Cerebellar cortex (tissue), 1 donor: Measurements from ENCODE around the gene ACSS2.
A peak's percentile ranks its signal among the peaks of the same experiment; 100 is the strongest.

Experiments
- DNase-seq: peaks from one replicate; pipeline ENCODE4 v3.0.0-alpha.2; 2015; ENCODE audit warnings: low spot score

Gene ACSS2

DNA sequence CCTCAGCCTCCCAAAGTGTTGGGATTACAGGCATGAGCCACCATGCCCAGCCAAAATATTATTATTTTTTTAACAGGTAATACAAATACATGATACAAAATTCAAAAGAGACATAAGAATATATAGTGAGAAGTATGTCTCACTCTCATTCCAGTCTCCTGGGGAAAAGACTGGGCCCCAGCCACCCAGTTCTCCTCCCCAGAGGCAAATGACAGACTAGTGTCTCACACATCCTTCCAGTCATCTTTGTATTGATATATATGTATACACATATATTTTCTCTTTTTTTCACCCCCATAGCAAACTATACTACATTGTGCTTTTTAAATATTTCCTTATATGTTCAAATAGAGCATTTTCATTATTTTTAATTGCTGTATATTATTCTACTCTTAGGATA lies 70.9 kb downstream of the ACSS2 start:
- DNase-seq = no peak

DNA sequence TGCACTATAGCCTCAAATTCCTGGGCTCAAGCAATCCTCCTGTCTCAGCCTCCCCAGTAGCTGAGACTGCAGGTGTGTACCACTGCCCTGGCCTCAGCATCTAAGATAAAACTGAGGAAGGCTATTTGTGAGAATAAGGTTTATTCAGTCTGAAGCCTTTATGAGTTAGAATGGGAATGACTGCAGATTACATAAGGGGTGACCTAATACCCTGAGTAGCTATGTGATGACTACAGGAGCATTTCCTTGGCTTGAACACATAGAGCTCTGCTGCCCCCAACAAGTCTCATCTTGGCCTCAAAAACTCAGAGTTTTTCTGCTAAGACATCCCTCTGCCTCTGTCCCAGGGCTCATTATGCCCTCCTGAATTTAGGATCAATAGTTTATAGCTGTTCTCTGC lies 71.6 kb downstream of the ACSS2 start:
- no peak for DNase-seq

- DNase-seq = no peak
Measured at GRCh38 chr20:34949120-34949519, 72.7 kb downstream of the ACSS2 start.

DNA sequence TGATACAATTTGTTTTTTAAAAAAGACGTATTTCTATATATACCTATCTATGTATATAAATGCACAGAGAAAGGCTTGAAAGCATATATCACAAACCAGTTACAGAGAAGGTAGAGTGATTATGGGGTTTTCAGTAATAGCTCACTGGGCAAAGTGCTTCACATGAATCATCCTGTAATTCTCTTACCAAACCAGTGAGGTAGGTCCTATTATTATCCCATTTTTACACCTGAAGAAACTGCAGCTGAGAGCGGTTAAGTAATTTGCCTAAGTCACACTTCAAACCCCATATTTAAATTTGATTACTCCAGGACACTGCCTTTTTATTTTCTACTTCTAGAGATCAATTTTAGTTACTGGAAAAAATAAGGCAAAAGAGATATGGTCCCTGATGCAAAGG lies 74.8 kb downstream of the ACSS2 start:
- DNase-seq = no peak

- no peak for DNase-seq
Measured at GRCh38 chr20:34951652-34952051, 75.2 kb downstream of the ACSS2 start.

DNA sequence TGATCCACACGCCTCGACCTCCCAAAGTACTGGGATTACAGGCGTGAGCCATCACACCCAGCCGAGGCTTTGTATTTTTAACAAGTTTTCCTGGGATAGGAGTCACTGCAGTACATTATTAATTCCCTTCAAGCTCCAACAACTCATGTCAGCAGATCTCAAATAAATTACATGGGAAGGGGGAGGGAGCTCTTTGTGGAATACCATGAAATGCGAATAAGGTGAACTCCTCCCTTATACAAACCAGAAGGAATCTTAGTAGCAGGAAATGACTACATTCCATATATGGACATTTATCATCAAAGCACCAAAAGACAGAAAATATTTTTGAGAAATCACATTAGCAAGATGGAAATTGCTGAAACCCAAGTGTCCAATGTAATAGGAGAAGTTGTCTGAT lies 76.3 kb downstream of the ACSS2 start:
- DNase-seq = no peak

GRCh38 chr20:34953960-34954359 lies 77.5 kb downstream of the ACSS2 start:
- no peak for DNase-seq

GRCh38 chr20:34954904-34955230 lies 78.5 kb downstream of the ACSS2 start:
- DNase-seq = peak; percentile 71

GRCh38 chr20:34955231-34956040 lies 79.0 kb downstream of the ACSS2 start, which contains the start of the genes GSS and MYH7B:
Gene GSS, minus strand, starts transcription at chr20:34955806. Its CDS starts 3,954 bp downstream, at chr20:34951852.
Gene MYH7B, plus strand, starts transcription at chr20:34955868. Its CDS starts 22,138 bp downstream, at chr20:34978006.
- peak; percentile 95 for DNase-seq

GRCh38 chr20:34956041-34956458 lies 79.6 kb downstream of the ACSS2 start:
- DNase-seq = no peak

DNA sequence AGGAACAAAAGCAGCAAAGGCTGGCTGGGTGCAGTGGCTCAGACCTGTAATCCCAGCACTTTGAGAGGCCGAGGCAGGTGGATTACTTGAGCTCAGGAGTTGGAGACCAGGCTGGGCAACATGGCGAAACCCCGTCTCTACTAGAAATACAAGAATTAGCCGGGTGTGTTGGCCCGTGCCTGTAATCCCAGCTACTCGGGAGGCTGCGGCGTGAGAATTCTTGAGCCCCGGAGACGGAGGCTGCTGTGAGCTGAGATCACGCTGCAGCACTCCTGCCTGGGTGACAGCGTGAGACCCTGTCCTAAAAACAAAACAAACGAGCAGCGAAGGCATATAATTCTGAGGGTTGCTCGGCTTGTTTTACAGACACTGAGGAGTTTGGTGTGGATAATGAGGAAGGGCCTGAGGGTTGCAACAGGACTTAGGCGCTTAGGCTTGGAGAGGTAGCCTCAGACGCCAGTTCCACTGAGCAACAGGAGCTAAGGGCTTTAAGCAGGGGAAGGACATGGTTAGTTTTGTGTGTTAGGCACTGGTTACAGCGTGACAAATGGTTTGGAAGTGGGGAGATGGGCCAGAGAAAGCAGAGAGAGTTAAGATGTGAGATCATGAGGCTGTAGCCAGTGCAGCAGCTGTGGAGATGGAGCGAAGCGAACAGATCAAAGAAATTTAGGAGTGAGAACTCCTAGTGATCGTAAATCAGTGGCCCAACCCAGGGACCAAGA lies 80.5 kb downstream of the ACSS2 start:
- peak; percentile 6 for DNase-seq

DNA sequence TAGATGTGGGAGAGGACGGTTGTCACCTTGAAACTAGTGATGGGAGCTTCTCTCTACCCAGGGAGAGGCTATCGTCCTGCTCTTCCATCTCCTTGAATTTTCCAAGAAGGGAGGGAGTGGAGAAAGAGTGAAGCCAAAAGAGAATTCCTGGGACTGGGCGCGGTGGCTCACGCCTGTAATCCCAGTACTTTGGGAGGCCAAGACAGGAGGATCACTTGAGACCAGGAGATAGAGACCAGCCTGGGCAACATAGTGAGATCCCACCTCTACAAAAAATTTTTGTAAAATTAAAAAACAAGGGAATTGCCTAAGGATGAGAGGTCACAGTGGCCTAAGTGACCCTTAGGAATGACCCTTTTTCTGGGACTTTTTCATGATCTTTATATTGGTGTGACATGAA lies 88.1 kb downstream of the ACSS2 start:
- no peak for DNase-seq

DNA sequence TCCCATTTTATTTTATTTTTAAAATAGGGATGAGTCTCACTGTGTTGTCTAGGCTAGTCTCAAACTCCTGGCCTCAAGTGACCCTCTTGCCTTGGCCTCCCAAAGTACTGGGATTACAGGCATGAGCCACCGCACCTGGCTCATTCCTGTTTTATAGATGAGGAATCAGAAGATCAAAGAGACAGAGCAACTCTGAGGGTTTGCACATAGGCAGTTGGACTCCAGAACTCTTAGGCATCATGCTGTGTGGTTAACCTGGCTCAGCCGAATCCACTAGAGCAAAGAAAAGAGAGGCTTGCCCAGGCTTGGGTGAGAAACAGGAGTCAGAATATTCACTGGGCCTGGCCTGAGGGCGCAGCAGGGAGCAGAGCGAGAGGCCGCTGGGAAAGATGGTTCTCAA lies 88.6 kb downstream of the ACSS2 start:
- DNase-seq = no peak

DNA sequence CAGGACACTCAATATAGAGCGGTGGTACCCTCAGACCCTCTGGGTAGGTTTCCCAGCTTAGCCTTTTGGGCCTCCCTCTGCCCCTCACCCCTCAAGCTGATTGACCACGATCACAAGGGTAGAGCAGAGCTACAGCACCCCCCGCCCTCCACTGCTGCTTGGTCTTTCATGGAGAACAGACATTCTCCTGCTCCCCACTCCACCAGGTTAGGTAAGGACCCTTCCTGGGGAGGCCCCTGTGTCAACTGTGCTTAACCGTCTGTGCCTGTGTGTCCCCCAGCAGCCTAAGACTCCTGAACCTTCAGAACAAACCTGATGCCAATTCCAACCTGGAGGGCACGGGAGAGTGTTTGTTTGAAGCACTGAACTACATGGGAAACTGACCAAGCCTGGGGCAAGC lies 91.0 kb downstream of the ACSS2 start:
- no peak for DNase-seq

- DNase-seq = no peak
Measured at GRCh38 chr20:34968042-34968775, 91.8 kb downstream of the ACSS2 start.

DNA sequence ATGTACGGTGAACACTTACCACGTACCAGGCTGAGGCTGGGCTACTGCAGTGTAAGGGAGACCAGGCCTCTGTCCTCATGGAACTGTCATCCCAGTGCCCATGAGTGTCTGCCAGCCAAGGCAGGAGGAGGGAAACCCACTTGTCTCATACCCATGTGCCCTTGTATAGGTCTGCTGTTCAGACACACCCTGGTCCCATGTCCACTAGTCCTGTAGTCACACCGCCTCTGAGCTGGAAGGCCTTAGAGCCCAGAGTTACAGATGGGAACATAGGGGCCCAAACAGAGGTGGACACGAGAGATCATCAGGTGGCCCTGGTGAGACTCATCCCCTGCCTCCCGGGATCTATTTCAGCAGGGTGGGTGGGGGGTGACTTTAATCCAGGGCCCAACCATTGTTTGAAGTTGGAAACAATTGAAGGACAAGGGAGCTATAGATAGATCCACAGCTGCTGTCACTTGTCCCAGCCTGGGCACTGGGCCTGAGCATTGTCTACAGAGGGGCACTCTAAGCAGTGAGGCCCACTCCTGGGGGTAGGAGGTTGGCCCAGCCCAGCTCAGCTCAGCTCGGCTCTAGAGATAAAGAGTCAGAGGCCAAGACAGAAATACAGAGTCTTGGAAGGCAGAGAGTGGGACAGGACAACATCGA lies 93.9 kb downstream of the ACSS2 start:
- DNase-seq = no peak

DNA sequence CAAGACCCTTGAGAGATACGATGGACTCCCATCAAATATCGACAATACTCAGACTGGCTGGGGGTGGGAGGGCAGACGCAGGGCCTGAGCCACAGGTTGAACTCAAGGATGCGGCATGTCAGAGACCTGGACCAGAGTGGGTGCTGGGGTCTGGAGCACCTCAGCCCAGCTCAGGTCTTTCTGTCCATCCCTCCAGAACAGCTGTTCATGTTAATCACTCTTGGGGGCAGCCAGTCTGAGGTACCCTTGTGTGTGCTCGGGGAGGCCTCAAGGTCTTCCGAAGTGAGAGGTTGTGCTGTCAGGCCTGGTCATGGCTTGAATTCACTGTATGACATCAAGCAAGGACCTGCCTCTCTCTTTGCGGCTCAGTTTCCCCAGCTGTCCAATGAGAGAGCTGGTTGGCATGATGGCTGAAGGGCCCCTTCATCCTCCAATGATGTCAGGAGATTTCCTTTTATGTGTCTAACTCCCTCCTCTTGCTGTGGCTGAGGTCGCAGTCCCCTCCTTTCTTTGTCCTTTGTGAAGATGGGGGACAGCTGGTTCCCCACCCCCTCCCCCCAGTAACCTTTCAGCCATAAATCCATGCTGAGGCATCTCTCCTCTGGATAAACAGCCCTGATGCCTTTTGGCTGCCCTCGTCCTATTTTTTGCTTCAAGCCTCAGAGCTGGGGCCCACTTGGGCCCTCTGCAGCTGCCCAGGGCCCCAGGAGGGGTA lies 94.6 kb downstream of the ACSS2 start:
- DNase-seq = no peak

- DNase-seq = no peak
Measured at GRCh38 chr20:34971561-34972235, 95.3 kb downstream of the ACSS2 start.

GRCh38 chr20:34974246-34974645 lies 97.8 kb downstream of the ACSS2 start:
- no peak for DNase-seq

DNA sequence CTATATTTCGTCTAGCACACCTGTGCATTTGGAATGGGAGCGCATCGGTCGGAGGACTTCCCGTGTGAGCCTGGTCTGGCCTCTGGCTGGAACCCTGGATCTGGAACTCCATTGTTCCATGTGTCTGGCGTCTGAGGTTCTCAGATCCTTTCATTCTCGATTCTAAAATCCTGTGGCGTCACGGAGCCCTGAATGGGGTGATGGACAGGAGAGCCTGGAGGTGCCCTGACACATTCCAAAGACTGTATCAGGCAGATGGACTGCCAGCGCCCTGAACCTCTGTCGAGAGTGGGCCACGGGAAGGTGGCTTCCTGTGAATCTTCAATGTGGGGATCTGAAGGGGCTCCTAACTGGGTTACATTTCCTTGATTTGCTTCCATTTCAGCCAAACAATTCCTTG lies 99.9 kb downstream of the ACSS2 start:
- no peak for DNase-seq
